ENCODE measurements around the gene ZC3HAV1L. TPM values are rescaled to one million over a fixed set of nuclear protein-coding genes. Genes with fewer than 3 reads are reported as not detected.

Gene ZC3HAV1L
- total and polyA plus RNA-seq, 2 experiments from 2014 or later = 11.6 to 29.9 TPM

DNA sequence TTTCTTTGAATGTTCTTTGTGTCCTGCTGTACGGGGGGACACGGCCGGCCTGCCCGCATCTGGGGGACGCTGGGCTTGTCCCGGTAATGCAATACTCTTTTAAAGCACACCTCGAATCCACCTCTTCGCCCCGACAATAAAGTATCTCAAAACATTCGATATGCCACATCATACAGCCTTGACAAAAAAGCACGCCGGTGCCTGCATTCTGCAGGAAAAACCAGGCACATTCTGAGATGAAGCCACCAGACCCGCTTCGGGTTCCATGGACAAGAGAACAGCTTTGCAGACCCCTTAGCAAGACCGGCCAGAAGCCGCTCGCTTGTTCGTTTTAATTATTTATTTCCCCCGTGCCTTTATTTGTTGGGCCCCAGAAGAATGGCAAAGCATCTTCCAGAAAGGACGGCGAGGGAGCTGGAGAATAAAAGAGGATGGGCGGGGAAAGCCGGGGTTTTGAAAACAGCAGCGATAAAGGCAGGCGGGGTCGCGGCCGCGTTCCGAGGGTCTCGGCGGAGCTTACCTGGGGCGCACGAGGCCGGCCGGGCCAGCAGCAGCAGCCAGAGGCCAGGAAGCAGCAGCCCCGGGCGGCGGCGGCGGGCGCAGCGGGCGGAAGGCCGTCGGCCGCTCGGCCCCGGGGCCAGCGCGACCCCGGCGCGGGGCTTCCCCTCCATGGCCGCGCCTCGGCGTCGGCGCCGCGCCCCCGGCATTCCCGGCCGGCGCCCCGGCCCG lies 55.1 kb downstream of the ZC3HAV1L start:
- TF ChIP-seq EZH2 (IDR thresholded peaks at IDR 0.05; ENCODE audit: borderline replicate concordance) (no peak), EZH2phosphoT487 (IDR thresholded peaks at IDR 0.05; ENCODE audit: low read depth, severe bottlenecking, unreplicated experiment) (no peak)
- TF ChIP-seq, protein P1, sequence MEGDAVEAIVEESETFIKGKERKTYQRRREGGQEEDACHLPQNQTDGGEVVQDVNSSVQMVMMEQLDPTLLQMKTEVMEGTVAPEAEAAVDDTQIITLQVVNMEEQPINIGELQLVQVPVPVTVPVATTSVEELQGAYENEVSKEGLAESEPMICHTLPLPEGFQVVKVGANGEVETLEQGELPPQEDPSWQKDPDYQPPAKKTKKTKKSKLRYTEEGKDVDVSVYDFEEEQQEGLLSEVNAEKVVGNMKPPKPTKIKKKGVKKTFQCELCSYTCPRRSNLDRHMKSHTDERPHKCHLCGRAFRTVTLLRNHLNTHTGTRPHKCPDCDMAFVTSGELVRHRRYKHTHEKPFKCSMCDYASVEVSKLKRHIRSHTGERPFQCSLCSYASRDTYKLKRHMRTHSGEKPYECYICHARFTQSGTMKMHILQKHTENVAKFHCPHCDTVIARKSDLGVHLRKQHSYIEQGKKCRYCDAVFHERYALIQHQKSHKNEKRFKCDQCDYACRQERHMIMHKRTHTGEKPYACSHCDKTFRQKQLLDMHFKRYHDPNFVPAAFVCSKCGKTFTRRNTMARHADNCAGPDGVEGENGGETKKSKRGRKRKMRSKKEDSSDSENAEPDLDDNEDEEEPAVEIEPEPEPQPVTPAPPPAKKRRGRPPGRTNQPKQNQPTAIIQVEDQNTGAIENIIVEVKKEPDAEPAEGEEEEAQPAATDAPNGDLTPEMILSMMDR (IDR thresholded peaks at IDR 0.05; ENCODE audit: poor library complexity) = no peak
- Histone ChIP-seq H3K9me2 (replicated peaks; ENCODE audit: insufficient read depth) (no peaks in the 10 kb centered on the region), H3K9me3 (ENCODE audit: low read depth) (no peaks in the 10 kb centered on the region), H3K4me3 (peak overlapping the region; percentile 91), H3K27ac (peak overlapping the region; percentile 77), H3K4me2 (peak overlapping the region; percentile 96), H4K20me1 (ENCODE audit: insufficient read depth, poor library complexity, severe bottlenecking) (peaks cover 3% of the 10 kb centered on the region), H2AFZ (peak overlapping the region; percentile 92), H3K27me3 (no peaks in the 10 kb centered on the region), H3K4me1 (ENCODE audit: insufficient read depth) (peaks cover 18% of the 10 kb centered on the region), H3K36me3 (replicated peaks; ENCODE audit: insufficient read depth, low read depth) (no peaks in the 10 kb centered on the region), H3K79me2 (peaks cover 43% of the 10 kb centered on the region)
- under 1% methylated on average over 54 of the region's 68 CpGs for WGBS (ENCODE audit: low lambda C conversion rate, missing lambda C conversion rate)
- peak; percentile 13 for DNase-seq (ENCODE audit: low spot score)

DNA sequence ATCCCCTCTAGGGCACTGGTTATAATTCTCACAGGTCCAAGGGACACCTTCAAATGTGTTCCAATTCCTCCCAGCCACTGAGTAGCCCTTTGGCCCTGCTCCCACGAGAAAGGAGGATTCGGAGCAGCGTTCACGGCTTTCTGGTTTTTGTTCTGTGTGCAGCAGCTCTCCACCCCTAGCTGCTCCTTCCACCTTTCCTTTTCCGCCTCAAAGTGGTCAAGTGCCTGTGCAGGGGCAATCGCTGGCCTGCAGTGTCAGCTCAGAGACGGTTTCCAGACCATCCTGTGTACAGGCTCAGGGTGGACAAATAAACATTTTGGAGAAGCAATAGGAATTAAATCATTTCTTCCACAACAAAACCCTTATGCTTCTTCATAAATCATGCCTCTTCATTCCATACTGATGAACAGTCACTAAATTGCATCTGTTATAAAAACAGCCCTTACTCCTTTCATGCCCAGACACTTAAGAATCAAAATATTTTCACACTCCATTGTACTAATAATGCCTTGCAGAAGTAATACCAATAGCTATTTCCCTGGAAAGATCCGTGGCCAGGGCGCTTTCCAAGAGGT lies 55.8 kb downstream of the ZC3HAV1L start:
- H3K36me3 ChIP-seq (replicated peaks; ENCODE audit: insufficient read depth, low read depth) = no peaks in the 10 kb centered on the region
- no peaks in the 10 kb centered on the region for H3K27me3 ChIP-seq
- H3K4me2 ChIP-seq = peak overlapping the region; percentile 96
- peaks cover 50% of the 10 kb centered on the region for H3K79me2 ChIP-seq
- H2AFZ ChIP-seq = peak overlapping the region; percentile 92
- TF ChIP-seq, protein P1 (IDR thresholded peaks at IDR 0.05; ENCODE audit: poor library complexity) = no peak
- TF ChIP-seq EZH2phosphoT487 (IDR thresholded peaks at IDR 0.05; ENCODE audit: low read depth, severe bottlenecking, unreplicated experiment) (no peak), EZH2 (IDR thresholded peaks at IDR 0.05; ENCODE audit: borderline replicate concordance) (no peak)
- peaks cover 20% of the 10 kb centered on the region for H3K4me1 ChIP-seq (ENCODE audit: insufficient read depth)
- H3K9me3 ChIP-seq (ENCODE audit: low read depth) = no peaks in the 10 kb centered on the region
- no peaks in the 10 kb centered on the region for H3K9me2 ChIP-seq (replicated peaks; ENCODE audit: insufficient read depth)
- peak overlapping the region; percentile 91 for H3K4me3 ChIP-seq
- DNase-seq (ENCODE audit: low spot score) = no peak
- WGBS (ENCODE audit: low lambda C conversion rate, missing lambda C conversion rate) = 11% methylated on average over 9 of the region's 9 CpGs
- peak overlapping the region; percentile 77 for H3K27ac ChIP-seq
- peaks cover 3% of the 10 kb centered on the region for H4K20me1 ChIP-seq (ENCODE audit: insufficient read depth, poor library complexity, severe bottlenecking)

DNA sequence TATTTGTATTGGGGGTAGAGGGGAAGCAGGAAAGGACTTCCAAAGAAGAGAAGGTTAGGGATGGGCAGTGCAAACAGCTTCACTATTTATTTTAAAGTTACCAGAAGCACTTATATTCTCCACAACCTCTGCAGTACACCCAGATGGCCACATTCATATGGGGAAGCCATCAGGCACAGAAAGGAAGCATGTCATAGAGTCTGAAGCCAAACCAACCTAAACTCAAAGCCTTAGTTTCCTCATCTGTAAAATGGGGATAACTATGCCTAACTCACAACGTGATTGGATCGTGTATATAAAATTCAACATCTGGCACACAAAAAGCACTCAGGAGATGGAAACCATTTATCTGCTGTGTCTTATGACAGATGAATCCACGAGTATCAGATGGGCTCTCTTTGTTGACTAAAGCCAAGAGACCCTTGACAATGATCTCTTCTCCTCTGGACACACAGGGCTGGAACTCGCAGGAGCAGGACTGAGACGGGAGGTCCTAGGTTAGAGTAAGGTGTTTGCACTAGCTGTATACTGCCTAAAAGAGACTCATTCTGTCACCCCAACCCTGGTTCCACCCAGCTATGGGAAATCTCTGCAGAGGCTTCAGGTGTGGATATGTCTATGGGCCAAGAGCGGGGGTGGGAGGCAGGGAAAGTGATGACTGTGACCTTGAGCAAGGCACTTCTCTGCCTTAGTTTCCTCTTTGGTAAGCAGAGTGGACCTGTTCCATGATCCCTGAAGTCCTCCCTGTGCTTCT lies 56.4 kb downstream of the ZC3HAV1L start:
- Histone ChIP-seq H3K4me1 (ENCODE audit: insufficient read depth) (peaks cover 20% of the 10 kb centered on the region), H3K79me2 (peaks cover 54% of the 10 kb centered on the region), H3K9me2 (replicated peaks; ENCODE audit: insufficient read depth) (no peaks in the 10 kb centered on the region), H3K27ac (no peak overlapping the region), H3K4me3 (no peak overlapping the region), H4K20me1 (ENCODE audit: insufficient read depth, poor library complexity, severe bottlenecking) (peaks cover 3% of the 10 kb centered on the region), H3K4me2 (peak overlapping the region; percentile 96), H3K9me3 (ENCODE audit: low read depth) (no peaks in the 10 kb centered on the region), H3K27me3 (no peaks in the 10 kb centered on the region), H3K36me3 (replicated peaks; ENCODE audit: insufficient read depth, low read depth) (no peaks in the 10 kb centered on the region), H2AFZ (no peak overlapping the region)
- 86% methylated on average over 6 of the region's 6 CpGs for WGBS (ENCODE audit: low lambda C conversion rate, missing lambda C conversion rate)
- no peak for TF ChIP-seq EZH2phosphoT487 (IDR thresholded peaks at IDR 0.05; ENCODE audit: low read depth, severe bottlenecking, unreplicated experiment)
- TF ChIP-seq, protein P1 (IDR thresholded peaks at IDR 0.05; ENCODE audit: poor library complexity) = no peak
- TF ChIP-seq EZH2 (IDR thresholded peaks at IDR 0.05; ENCODE audit: borderline replicate concordance) = no peak
- DNase-seq (ENCODE audit: low spot score) = no peak
